HUES64 (cell line): ENCODE measurements around the gene ST6GALNAC4.
"Not testable (repeated sequence)": the region's sequence is repeated elsewhere in the genome, so short reads cannot be mapped to it uniquely, and the experiment has no call there.

Source experiments
- H3K27ac ChIP-seq: 2 replicates; pipeline ENCODE4 v1.7.0; 2013; ENCODE audit warnings: low read depth, low read length, inconsistent platforms
- H3K27me3 ChIP-seq: 2 replicates; pipeline ENCODE4 v1.6.1; 2013; ENCODE audit warnings: mild to moderate bottlenecking, low read length; ENCODE audit not compliant: insufficient read depth
- H3K36me3 ChIP-seq: 2 replicates; pipeline ENCODE4 v1.6.1; 2013; ENCODE audit warnings: mild to moderate bottlenecking, low read length; ENCODE audit not compliant: insufficient read depth
- H3K4me1 ChIP-seq: 2 replicates; pipeline ENCODE4 v1.6.1; 2013; ENCODE audit warnings: mild to moderate bottlenecking, low read length, moderate library complexity; ENCODE audit not compliant: insufficient read depth
- H3K4me3 ChIP-seq: 2 replicates; pipeline ENCODE4 v1.5.1; 2013; ENCODE audit warnings: mild to moderate bottlenecking, low read length, moderate library complexity
- H3K9ac ChIP-seq: 2 replicates; pipeline ENCODE4 v1.6.1; 2013; ENCODE audit warnings: mild to moderate bottlenecking, low read depth, low read length
- H3K9me3 ChIP-seq: 2 replicates; pipeline ENCODE4 v1.6.1; 2013; ENCODE audit warnings: low read depth, low read length; ENCODE audit not compliant: insufficient read depth
- WGBS: fragments of 150-250, 120-280 bp; methylation state at CpG from one replicate; pipeline ENCODE4 v1.1.7; 2013; ENCODE audit warnings: missing lambda C conversion rate; 5-methylcytosine and 5-hydroxymethylcytosine counted together

The ST6GALNAC4 gene

DNA sequence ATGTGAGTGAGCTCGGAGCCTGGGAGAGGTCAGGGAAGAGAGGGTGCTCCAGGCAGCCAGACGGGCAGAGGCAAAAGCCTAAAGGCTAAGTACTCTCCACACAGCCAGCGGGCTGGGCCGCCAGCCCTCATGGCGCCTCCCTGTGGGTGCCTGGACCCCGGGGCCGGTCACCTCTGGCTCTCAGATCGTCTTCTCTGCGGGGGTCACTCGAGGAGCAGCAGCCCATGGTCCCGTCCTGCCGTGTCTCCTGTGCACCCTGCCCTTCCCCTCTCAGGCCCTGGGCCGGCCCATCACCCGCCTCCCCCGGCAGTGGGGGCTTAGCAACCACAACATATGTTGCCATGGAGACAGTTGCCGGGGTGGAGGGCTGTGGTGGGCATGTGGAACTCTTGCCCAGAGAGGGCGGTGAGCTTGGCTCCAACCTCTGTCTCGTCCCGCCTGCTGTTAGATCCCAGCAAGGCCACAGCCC, 43.6 kb downstream of the ST6GALNAC4 start:
- H3K9me3 ChIP-seq: no peaks in the 10 kb centered on the region
- H3K27me3 ChIP-seq: no peaks in the 10 kb centered on the region
- no peak overlapping the region for H3K9ac ChIP-seq
- 83% methylated on average over 19 of the region's 19 CpGs for WGBS
- no peaks in the 10 kb centered on the region for H3K4me1 ChIP-seq
- H3K27ac ChIP-seq: no peak overlapping the region
- no peak overlapping the region for H3K4me3 ChIP-seq
- H3K36me3 ChIP-seq: no peaks in the 10 kb centered on the region

DNA sequence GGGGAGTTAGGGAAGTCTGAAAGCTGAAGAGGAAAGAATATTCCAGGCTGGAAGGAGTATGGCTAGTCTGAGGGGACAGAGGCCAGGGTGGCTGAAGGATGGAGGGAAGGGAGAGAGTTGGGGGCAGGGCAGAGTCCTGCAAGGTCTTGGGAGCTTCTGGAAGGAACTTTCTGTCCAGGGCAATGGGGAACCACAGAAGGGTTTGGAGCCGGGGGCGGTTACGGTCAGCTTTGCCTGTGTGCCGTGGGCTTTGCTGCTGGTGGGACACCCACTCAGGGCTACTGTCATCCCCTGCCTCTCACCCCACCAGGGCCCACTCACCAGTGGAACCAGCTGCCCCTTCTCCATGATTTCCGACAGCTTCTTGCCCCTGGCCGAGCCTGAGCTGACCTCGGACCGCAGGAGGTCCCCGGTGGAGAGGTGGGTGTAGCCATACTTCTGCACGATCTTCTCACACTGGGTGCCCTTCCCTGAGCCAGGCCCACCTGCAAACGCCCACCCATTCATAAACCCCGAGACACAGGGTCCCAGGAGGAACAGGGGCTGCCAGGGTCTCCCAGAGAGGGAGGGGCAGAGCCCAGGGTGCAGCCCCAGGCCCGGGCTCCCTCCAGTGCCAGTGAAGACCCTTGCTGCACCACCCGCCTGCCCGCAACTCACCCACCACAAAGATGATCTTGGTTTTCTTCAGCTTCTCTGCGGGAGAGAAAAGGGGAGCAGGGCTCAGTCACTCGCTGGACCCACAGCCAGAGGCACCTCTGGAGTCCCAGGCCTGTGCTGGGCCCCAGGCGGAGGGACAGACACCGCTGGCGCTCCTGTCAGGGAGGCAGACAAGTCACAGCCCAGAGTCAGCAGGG, 44.2 kb downstream of the ST6GALNAC4 start:
- Histone ChIP-seq H3K9ac (no peak overlapping the region), H3K9me3 (no peaks in the 10 kb centered on the region), H3K4me3 (no peak overlapping the region), H3K4me1 (no peaks in the 10 kb centered on the region), H3K36me3 (no peaks in the 10 kb centered on the region), H3K27me3 (no peaks in the 10 kb centered on the region), H3K27ac (no peak overlapping the region)
- 91% methylated on average over 20 of the region's 20 CpGs for WGBS

DNA sequence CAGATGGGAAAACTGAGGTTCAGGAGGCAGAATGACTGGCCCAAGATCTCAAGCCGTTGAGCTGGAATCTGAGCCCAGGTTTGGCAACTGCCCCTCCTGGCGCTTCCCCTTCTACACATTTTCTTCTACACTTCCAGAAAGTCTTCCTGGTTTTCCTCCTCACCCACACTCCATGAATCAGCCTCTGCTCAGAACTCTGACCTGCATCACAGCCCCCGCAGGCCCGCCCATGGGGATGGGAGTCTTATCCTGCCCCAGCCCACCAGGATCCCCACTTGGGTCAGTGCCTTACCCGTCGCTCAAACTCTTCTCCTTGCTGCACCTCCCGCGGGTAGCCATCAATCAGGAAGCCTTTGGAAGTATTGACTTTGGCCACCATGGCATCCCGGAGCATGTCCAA, 45.3 kb downstream of the ST6GALNAC4 start:
- Histone ChIP-seq H3K27ac (no peak overlapping the region), H3K36me3 (no peaks in the 10 kb centered on the region), H3K9me3 (no peaks in the 10 kb centered on the region), H3K27me3 (no peaks in the 10 kb centered on the region), H3K9ac (no peak overlapping the region), H3K4me3 (no peak overlapping the region), H3K4me1 (no peaks in the 10 kb centered on the region)
- WGBS: 91% methylated on average over 9 of the region's 9 CpGs

DNA sequence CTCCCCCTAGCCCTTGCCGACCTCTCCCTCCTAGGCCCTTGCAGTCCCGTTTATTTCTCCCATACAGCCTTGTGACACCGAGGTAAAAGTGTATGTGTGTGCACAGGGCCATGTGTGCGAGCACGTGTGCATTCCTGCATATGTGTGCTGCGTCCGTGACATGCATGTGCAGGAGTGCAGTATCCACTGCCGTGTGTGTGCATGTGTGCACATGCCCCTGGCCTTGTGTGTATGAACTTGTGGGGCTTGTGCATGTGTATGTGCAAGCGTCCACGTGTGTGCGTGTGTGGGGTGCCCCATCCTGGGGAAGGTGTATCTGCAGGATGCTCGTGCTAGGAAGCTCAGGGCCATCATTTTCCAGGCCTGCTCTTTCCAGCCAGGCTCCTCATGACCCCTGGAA, 46.0 kb downstream of the ST6GALNAC4 start:
- no peak overlapping the region for H3K27ac ChIP-seq
- no peaks in the 10 kb centered on the region for H3K36me3 ChIP-seq
- WGBS: 88% methylated on average over 12 of the region's 12 CpGs
- H3K4me3 ChIP-seq: no peak overlapping the region
- H3K27me3 ChIP-seq: no peaks in the 10 kb centered on the region
- H3K9me3 ChIP-seq: no peaks in the 10 kb centered on the region
- H3K4me1 ChIP-seq: no peaks in the 10 kb centered on the region
- H3K9ac ChIP-seq: no peak overlapping the region

DNA sequence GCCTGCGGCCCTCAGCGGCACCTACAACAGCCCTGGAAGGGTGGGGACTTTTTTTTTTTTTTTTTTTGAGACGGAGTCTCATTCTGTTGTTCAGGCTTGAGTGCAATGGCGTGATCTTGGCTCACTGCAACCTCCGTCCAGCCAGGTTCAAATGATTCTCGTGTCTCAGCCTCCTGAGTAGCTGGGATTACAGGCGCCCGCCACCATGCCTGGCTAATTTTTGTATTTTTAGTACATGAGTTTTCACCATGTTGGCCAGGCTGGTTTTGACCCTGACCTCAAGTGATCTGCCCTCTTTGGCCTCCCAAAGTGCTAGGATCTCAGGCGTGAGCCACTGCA, 46.7 kb downstream of the ST6GALNAC4 start:
- not testable (repeated sequence) for H3K9me3 ChIP-seq, H3K36me3 ChIP-seq, H3K27ac ChIP-seq, H3K27me3 ChIP-seq, H3K4me3 ChIP-seq, H3K4me1 ChIP-seq, H3K9ac ChIP-seq
- WGBS: 64% methylated on average over 9 of the region's 9 CpGs

DNA sequence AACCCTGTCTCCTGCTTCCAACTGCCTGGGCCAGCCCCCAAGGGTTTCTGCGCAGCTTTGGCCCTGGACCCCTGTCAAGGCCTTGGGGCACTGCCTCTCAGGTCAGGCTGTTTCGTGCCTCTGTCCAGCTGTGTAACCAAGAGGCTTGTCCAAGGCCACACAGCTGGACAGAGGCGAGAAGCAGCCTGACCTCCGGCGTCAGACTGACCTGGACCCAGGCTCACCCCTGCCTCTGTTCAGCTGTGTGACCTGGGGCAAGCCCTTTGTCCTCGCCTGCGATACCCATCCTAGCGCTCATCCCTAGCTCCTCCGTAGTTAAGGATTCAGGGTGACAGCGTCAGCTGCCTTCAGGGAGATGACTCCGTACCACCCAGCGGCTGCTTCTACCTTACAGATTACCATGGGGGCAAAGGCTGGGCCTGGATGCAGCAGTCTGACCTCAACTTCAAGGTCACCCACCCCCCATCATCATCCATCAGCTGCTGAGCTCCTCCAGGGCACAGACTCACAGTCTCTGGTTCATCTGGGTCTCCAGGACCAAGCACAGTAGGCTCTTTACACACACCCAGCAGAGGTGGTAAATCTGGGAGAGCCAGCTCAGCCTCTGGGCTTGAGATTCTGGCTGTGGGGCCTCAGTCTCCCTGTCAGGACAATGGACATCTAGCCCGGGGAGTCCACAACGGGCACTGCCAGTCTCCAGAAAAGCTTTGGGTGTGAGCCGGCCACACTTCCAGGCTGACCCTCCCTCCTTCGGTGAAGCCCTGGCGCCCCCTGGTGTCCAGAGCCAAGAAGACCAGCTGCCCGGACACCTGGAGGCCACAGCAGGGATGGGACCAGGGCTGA, 47.3 kb downstream of the ST6GALNAC4 start:
- Histone ChIP-seq H3K4me1 (no peaks in the 10 kb centered on the region), H3K27me3 (no peaks in the 10 kb centered on the region), H3K9me3 (no peaks in the 10 kb centered on the region), H3K4me3 (no peak overlapping the region), H3K36me3 (no peaks in the 10 kb centered on the region), H3K27ac (no peak overlapping the region), H3K9ac (no peak overlapping the region)
- 69% methylated on average over 18 of the region's 18 CpGs for WGBS

DNA sequence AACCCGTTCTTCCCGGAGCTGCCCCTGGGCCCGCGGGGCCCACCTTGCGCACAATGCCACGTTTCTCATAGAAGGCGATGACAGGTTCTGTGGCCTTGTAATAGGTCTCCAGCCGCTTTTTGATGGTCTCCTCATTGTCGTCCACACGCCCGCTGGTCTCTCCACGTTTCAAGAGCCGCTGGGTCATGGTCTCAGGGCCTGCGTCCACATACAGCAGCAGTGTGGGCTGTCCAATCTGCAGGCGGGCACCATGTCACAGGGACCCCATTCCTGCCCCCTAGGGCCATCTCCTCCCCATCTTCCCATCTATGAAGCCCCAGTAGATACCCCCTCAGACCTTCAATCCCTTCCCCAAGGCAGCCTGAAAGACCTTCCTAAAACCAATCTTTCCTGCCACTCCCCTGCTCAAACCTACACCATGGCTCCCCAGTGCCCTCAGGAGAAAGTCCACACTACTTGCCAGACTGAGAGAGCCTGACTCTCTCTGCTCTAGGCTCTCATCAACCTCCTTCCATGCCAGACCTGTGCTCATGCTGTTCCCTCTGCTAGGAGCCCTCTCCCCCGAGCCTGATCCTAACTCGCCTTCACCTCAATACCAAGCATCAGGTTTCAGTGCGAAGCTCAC, 48.5 kb downstream of the ST6GALNAC4 start:
- no peaks in the 10 kb centered on the region for H3K9me3 ChIP-seq
- no peak overlapping the region for H3K4me3 ChIP-seq
- H3K4me1 ChIP-seq: no peaks in the 10 kb centered on the region
- 93% methylated on average over 18 of the region's 18 CpGs for WGBS
- no peaks in the 10 kb centered on the region for H3K27me3 ChIP-seq
- no peak overlapping the region for H3K9ac ChIP-seq
- H3K27ac ChIP-seq: no peak overlapping the region
- no peaks in the 10 kb centered on the region for H3K36me3 ChIP-seq

DNA sequence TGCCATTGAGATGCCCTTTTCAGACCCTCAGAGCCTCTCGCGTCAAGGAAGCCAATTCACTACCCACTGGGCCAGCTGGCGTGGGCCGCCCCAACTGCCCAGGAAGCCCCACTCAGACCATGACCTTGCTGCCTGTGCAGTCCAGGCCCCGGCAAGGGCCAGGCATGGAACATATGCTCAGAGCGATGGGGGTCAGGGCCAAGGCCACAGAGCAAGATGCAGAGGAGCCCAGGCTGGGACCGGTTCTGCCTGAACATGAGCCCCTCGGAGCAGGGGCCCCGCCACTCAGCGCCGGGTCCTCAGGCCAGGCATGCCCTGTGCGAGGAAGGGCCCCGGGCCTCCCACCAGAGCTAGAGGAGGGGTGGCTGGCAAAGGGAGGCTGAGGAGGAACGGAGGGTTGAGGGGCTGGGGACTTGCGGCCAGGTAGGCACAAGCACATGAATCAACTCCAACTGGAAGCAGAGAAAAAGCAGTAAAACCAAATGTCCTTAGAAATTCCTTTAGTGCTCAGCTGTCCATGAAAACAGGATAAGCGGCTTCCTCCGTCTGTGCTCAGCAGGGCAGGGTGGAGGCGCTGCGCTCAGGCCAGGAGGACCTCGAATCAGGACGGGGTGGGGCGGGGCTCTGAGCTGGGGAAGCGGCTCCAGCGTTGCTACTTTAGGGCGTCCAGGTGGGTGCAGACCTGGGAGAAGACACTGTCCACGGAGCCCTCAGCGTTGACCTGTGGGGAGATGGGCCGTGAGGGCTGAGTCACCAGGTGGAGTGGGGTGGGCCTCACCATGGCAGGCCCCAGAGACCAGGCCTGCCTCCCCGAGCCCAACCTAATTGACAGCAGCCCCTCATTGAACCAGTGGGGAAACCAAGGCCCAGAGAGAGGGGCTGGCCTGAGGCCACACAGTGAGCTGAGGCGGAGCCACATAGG, 49.2 kb downstream of the ST6GALNAC4 start:
- Histone ChIP-seq H3K4me1 (no peaks in the 10 kb centered on the region), H3K27ac (no peak overlapping the region), H3K9me3 (no peaks in the 10 kb centered on the region), H3K9ac (no peak overlapping the region), H3K4me3 (no peak overlapping the region), H3K36me3 (no peaks in the 10 kb centered on the region), H3K27me3 (no peaks in the 10 kb centered on the region)
- 90% methylated on average over 30 of the region's 30 CpGs for WGBS

DNA sequence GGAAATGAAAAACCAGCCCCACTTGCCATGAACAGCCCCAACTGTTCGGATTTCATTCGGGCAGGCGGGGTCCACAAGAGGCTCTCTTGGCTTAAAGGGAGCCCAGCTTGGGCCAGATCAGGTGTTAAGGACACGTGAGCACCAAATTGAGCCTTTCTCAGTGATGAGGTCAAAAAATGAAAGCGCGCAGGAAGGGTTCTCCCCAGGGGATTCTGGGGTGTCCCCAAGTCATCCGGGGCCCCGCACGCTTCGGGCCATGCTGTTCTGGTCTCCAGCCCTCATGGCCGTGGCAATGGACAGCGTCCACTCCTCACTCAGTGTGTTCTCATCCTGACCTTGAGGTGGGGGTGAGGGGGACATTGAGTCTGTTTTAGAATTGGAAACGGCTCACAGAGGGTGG, 50.3 kb downstream of the ST6GALNAC4 start:
- WGBS: 94% methylated on average over 12 of the region's 13 CpGs
- Histone ChIP-seq H3K4me3 (no peak overlapping the region), H3K9ac (no peak overlapping the region), H3K27me3 (no peaks in the 10 kb centered on the region), H3K27ac (no peak overlapping the region), H3K4me1 (no peaks in the 10 kb centered on the region), H3K9me3 (no peaks in the 10 kb centered on the region), H3K36me3 (no peaks in the 10 kb centered on the region)

DNA sequence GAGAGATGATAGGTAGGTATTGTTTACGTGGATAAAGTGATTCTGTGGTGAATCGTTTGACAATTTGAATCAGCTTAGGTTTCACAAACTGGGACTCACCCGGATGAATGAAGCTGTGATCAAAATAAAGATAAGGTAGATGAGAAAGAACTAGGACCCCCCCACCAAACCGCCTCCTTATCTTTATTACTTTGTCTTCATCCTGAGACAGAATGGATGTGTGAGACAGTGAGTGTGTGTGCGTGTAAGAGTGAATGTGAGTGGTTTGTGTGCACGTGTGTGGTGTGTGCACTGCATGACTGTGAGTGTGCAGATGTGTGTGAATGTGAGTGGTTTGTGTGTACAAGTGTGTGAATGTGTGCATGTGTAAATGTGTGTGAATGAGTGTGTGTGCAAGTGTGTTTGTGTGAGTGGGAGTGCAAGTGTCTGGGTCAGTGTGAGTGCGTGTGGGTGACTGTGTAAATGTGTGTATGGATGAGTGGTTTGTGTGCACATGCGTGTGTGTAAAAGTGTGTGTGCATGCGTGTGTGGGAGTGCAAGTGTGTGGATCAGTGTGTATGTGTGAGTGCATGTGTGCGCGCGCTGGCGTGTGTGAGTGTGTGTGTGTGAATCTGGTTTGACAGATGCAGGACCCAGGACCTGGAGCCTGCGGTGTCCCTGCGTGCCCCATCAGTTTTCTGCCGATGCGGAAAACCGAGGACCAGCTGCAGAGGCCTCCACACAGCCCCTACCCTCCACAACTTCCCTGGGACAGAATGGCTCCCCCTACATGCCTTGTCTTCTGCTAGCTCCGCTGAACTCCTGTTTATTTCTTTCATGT, 51.0 kb downstream of the ST6GALNAC4 start:
- 80% methylated on average over 19 of the region's 19 CpGs for WGBS
- H3K36me3 ChIP-seq: no peaks in the 10 kb centered on the region
- no peak overlapping the region for H3K4me3 ChIP-seq
- no peaks in the 10 kb centered on the region for H3K9me3 ChIP-seq
- no peaks in the 10 kb centered on the region for H3K27me3 ChIP-seq
- H3K4me1 ChIP-seq: no peaks in the 10 kb centered on the region
- H3K27ac ChIP-seq: no peak overlapping the region
- no peak overlapping the region for H3K9ac ChIP-seq
